GM12878 (cell line): ENCODE measurements around the gene RAB43. TPM values are rescaled to one million over a fixed set of nuclear protein-coding genes. Genes with fewer than 3 reads are reported as not detected.

Experiments
- ATAC-seq: fragments of 200-7000 bp; cut with Tn5 transposase; 3 replicates; pipeline ENCODE4 v1.9.1; 2020; ENCODE audit warnings: mild to moderate bottlenecking, moderate library complexity
- BruUV-seq: library from RNA; stranded (reverse); fragments of 400-500 nt; replicated peaks from 2 replicates; lab custom pipeline; 2021; lab: Mats Ljungman, UMichigan
- CTCF ChIA-PET: fragments of 300-600 bp; sonication (Branson Sonifier 250); formaldehyde crosslinking; extraction: SDS; loops from one replicate; lab custom pipeline; 2021; ENCODE audit warnings: inconsistent platforms; lab: Yijun Ruan, JAX
- POLR2A ChIA-PET: fragments of 350-600 bp; formaldehyde crosslinking; extraction: SDS; loops from one replicate; lab custom pipeline; 2021; ENCODE audit warnings: inconsistent platforms; lab: Charles Lee
- RAD21 ChIA-PET: fragments of 300-600 bp; sonication (Branson Sonifier 250); formaldehyde crosslinking; loops from one replicate; lab custom pipeline; 2023; ENCODE audit warnings: antibody characterized with exemption; ENCODE audit not compliant: unreplicated experiment; lab: Charles Lee
- SMC1A ChIA-PET: fragments of 300-600 bp; sonication (Branson Sonifier 250); formaldehyde crosslinking; loops from one replicate; lab custom pipeline; 2023; ENCODE audit not compliant: unreplicated experiment, uncharacterized antibody; lab: Charles Lee
- DNase-seq: peaks from one replicate; pipeline ENCODE4 v3.0.0-alpha.2; 2011; ENCODE audit warnings: low read depth, low spot score
- FAIRE-seq: peaks from 3 replicates; lab custom pipeline; 2011; peaks lifted over from hg19 to GRCh38; lab: Jason Lieb, UNC
- H2AFZ ChIP-seq: 2 replicates; pipeline ENCODE4 v1.6.0; 2011; ENCODE audit warnings: low read depth, low read length, control low read depth; ENCODE audit not compliant: control insufficient read depth
- H3K27ac ChIP-seq: 2 replicates; pipeline ENCODE4 v1.5.1; 2011; ENCODE audit warnings: control low read depth; ENCODE audit not compliant: control insufficient read depth, insufficient read depth
- H3K27me3 ChIP-seq, 2 experiments: replicated peaks in 1 of 2; 2 replicates each; pipeline versions ENCODE4 v1.6.0 to v1.6.1; 2011; ENCODE audit warnings: low read length in 1 of 2; ENCODE audit not compliant: control insufficient read depth in 2 of 2, insufficient read depth in 2 of 2
- H3K36me3 ChIP-seq, 2 experiments: 2 replicates each; pipeline ENCODE4 v1.5.1; 2011; ENCODE audit warnings: low read length in 1 of 2; ENCODE audit not compliant: control insufficient read depth in 2 of 2, insufficient read depth in 2 of 2
- H3K4me1 ChIP-seq: 2 replicates; pipeline ENCODE4 v1.6.1; 2011; ENCODE audit warnings: mild to moderate bottlenecking, low read length, moderate library complexity, mixed read lengths; ENCODE audit not compliant: control insufficient read depth, insufficient read depth
- H3K4me2 ChIP-seq: 2 replicates; pipeline ENCODE4 v1.6.0; 2011; ENCODE audit warnings: control low read depth; ENCODE audit not compliant: control insufficient read depth, insufficient read depth
- H3K4me3 ChIP-seq: fragments of 200-600 bp; sonication (generic); 2 replicates; pipeline ENCODE4 v1.5.1; 2016
- H3K79me2 ChIP-seq: 2 replicates; pipeline ENCODE4 v1.6.0; 2011; ENCODE audit warnings: low read length; ENCODE audit not compliant: control insufficient read depth, insufficient read depth
- H3K9ac ChIP-seq: 2 replicates; pipeline ENCODE4 v1.8.0; 2011; ENCODE audit warnings: low read length, control low read depth, mixed read lengths; ENCODE audit not compliant: control insufficient read depth, insufficient read depth
- H3K9me3 ChIP-seq: replicated peaks from 3 replicates; pipeline ENCODE4 v1.5.1; 2011; ENCODE audit warnings: mild to moderate bottlenecking, low read length; ENCODE audit not compliant: control insufficient read depth, insufficient read depth
- H4K20me1 ChIP-seq: 2 replicates; pipeline ENCODE4 v1.6.0; 2011; ENCODE audit not compliant: control insufficient read depth, insufficient read depth
- BACH1 ChIP-seq: fragments of 450-650 bp; IDR thresholded peaks from 2 replicates; pipeline ENCODE4 v1.6.1; 2017; ENCODE audit warnings: mild to moderate bottlenecking, borderline replicate concordance
- BRCA1 ChIP-seq: IDR thresholded peaks from 2 replicates; pipeline ENCODE4 v1.6.1; 2011; ENCODE audit warnings: low read depth, low read length, improper control_type of control experiment
- CBX3 ChIP-seq: fragments of 200-600 bp; sonication (generic); IDR thresholded peaks from 2 replicates; pipeline ENCODE4 v1.6.1; 2016; ENCODE audit warnings: low read depth, borderline replicate concordance
- GATAD2B ChIP-seq: fragments of 450-650 bp; conservative IDR thresholded peaks from 2 replicates; pipeline ENCODE4 v1.6.1; 2017; ENCODE audit warnings: low read depth, mild to moderate bottlenecking, moderate library complexity
- IRF3 ChIP-seq: fragments of 450-650 bp; IDR thresholded peaks from 2 replicates; pipeline ENCODE4 v1.6.1; 2014; ENCODE audit warnings: mild to moderate bottlenecking
- MTA2 ChIP-seq: fragments of 450-650 bp; IDR thresholded peaks from 2 replicates; pipeline ENCODE4 v1.6.1; 2016; ENCODE audit warnings: low read depth, mild to moderate bottlenecking, moderate library complexity
- RB1 ChIP-seq: fragments of 450-650 bp; formaldehyde crosslinking; IDR thresholded peaks from 2 replicates; pipeline ENCODE4 v1.6.1; 2017; ENCODE audit warnings: mild to moderate bottlenecking, borderline replicate concordance
- REST ChIP-seq: IDR thresholded peaks from 2 replicates; pipeline ENCODE4 v1.6.1; 2012; ENCODE audit warnings: mild to moderate bottlenecking, low read depth, low read length
- SMAD5 ChIP-seq: IDR thresholded peaks from 2 replicates; pipeline ENCODE4 v1.6.1; 2016; ENCODE audit warnings: antibody characterized with exemption, low read depth
- SREBF1 ChIP-seq: IDR thresholded peaks from 2 replicates; pipeline ENCODE4 v1.6.1; 2012; ENCODE audit warnings: mild to moderate bottlenecking, low read length
- ZNF207 ChIP-seq: fragments of 450-650 bp; IDR thresholded peaks from 2 replicates; pipeline ENCODE4 v1.6.1; 2014; ENCODE audit warnings: antibody characterized with exemption, mild to moderate bottlenecking, borderline replicate concordance
- ZNF217 ChIP-seq: fragments of 450-650 bp; IDR thresholded peaks from 2 replicates; pipeline ENCODE4 v1.6.1; 2017; ENCODE audit warnings: antibody characterized with exemption, mild to moderate bottlenecking
- ZNF274 ChIP-seq: IDR thresholded peaks from one replicate; pipeline ENCODE4 v1.8.0; 2011; ENCODE audit not compliant: insufficient read length, insufficient read depth
- ZNF384 ChIP-seq: IDR thresholded peaks from 2 replicates; pipeline ENCODE4 v1.6.1; 2012; ENCODE audit warnings: low read depth, mild to moderate bottlenecking, low read length, improper control_type of control experiment, borderline replicate concordance
- ZNF622 ChIP-seq: fragments of 450-650 bp; IDR thresholded peaks from 2 replicates; pipeline ENCODE4 v1.6.1; 2017; ENCODE audit warnings: mild to moderate bottlenecking, inconsistent platforms
- ZSCAN29 ChIP-seq: fragments of 450-650 bp; IDR thresholded peaks from 2 replicates; pipeline ENCODE4 v1.6.1; 2017; ENCODE audit warnings: mild to moderate bottlenecking, moderate library complexity
- WGBS: methylation state at CpG from one replicate; pipeline ENCODE4 v1.1.6; 2016; ENCODE audit warnings: low lambda C conversion rate; ENCODE audit not compliant: insufficient replicate concordance, insufficient coverage; ENCODE audit errors: missing lambda C conversion rate; 5-methylcytosine and 5-hydroxymethylcytosine counted together
- in situ Hi-C: fragments of 300-500 bp; cut with MboI; formaldehyde crosslinking; loops from 9 replicates; pipeline ENCODE4 v1.14.3; 2018; ENCODE audit warnings: mixed read lengths
- intact Hi-C: fragments of 100-400 bp; cut with micrococcal nuclease; formaldehyde crosslinking; loops from one replicate; pipeline ENCODE4 v1.14.2; 2022; ENCODE audit not compliant: unreplicated experiment
- polyA plus RNA-seq, 11 experiments: library from polyadenylated mRNA; depleted of rRNA in 4 of 11; unstranded in 6 of 11; stranded (reverse) in 5 of 11; fragments of >200 nt; fragmentation: Nextera tagmentation in 4 of 11; fragmentation: Illumina TruSeq in 1 of 11; extraction: Ambion mirVana in 4 of 11; extraction: Trizol in 1 of 11; gene quantifications; 1 replicate in 1 of 11; 2 replicates in 10 of 11; pipeline versions ENCODE4 v1.2.1 to v1.2.3, GENCODE V29; 2011 to 2016; ENCODE audit warnings: inconsistent platforms in 2 of 11, missing spikeins in 2 of 11, low read depth in 1 of 11
- total RNA-seq, 4 experiments: library from RNA; depleted of rRNA in 3 of 4; stranded (reverse); fragments of >200 nt in 3 of 4; fragmentation: Illumina TruSeq in 1 of 4; extraction: Trizol in 1 of 4; gene quantifications; 2 replicates each; pipeline versions ENCODE4 v1.2.1 to v1.2.3, GENCODE V29; 2013 to 2021
- TF ChIP-seq, protein P1 (sequence below): fragments of 450-650 bp; conservative IDR thresholded peaks from 2 replicates; pipeline ENCODE4 v1.6.1; 2017; ENCODE audit warnings: mild to moderate bottlenecking, moderate library complexity

The RAB43 gene
- total and polyA plus RNA-seq, 10 of the 15 experiments (the other 5 are each of a cell fraction or from before 2014, with no cell fraction given) = 0.08 to 14.0 (median 4.0) TPM

- POLR2A ChIA-PET = interaction anchor here (0.6 kb wide), 1 partner anchor 74 kb away, joined by 3 read pairs; no protein-coding TSS in a partner anchor
- no peak for FAIRE-seq
- no peaks in the 10 kb centered on the region for H4K20me1 ChIP-seq
- no peak overlapping the region for H3K4me3 ChIP-seq
- WGBS = 54% methylated on average over 30 of the region's 32 CpGs
- no peak for ATAC-seq
- CTCF ChIA-PET = interaction anchor here (0.7 to 1.0 kb wide), 3 partner anchors 9 to 184 kb away, joined by 3 to 4 read pairs (median 3); no protein-coding TSS in a partner anchor
- H2AFZ ChIP-seq = no peak overlapping the region
- 0 out of 2 replicates have a peak, but pooled peaks cover 3% of the 10 kb centered on the region for H3K4me1 ChIP-seq
- no peaks in the 10 kb centered on the region for H3K79me2 ChIP-seq
- TF ChIP-seq CBX3 (no peak), SREBF1 (no peak), ZNF274 (no peak), BRCA1 (no peak), ZNF207 (no peak), ZSCAN29 (no peak), BACH1 (no peak), REST (no peak), ZNF384 (no peak), GATAD2B (no peak), IRF3 (no peak), ZNF217 (no peak), MTA2 (no peak), SMAD5 (no peak), ZNF622 (no peak), RB1 (no peak)
- TF ChIP-seq, protein P1, sequence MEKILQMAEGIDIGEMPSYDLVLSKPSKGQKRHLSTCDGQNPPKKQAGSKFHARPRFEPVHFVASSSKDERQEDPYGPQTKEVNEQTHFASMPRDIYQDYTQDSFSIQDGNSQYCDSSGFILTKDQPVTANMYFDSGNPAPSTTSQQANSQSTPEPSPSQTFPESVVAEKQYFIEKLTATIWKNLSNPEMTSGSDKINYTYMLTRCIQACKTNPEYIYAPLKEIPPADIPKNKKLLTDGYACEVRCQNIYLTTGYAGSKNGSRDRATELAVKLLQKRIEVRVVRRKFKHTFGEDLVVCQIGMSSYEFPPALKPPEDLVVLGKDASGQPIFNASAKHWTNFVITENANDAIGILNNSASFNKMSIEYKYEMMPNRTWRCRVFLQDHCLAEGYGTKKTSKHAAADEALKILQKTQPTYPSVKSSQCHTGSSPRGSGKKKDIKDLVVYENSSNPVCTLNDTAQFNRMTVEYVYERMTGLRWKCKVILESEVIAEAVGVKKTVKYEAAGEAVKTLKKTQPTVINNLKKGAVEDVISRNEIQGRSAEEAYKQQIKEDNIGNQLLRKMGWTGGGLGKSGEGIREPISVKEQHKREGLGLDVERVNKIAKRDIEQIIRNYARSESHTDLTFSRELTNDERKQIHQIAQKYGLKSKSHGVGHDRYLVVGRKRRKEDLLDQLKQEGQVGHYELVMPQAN = no peak
- BruUV-seq = no TSS peak
- H3K27ac ChIP-seq = no peak overlapping the region
- in situ Hi-C loops (no loop called here), intact Hi-C loops (no loop called here)
- RAD21 ChIA-PET = interaction anchor here (0.6 kb wide), 1 partner anchor 253 kb away, joined by 3 read pairs; no protein-coding TSS in a partner anchor
- no peak overlapping the region for H3K9ac ChIP-seq
- H3K36me3 ChIP-seq = no peaks in the 10 kb centered on the region
- no peak overlapping the region for H3K4me2 ChIP-seq
- DNase-seq = no peak
- no peaks in the 10 kb centered on the region; a peak in 2 of 4 replicates for H3K27me3 ChIP-seq
- H3K9me3 ChIP-seq = no peaks in the 10 kb centered on the region
- SMC1A ChIA-PET = no interaction called here
Observed at GRCh38 chr3:129061888-129062834, 59.4 kb downstream of the RAB43 start.
